SK-N-MC (cell line): ENCODE data around the gene BBLN.
"Not testable (repeated sequence)": the region's sequence is repeated elsewhere in the genome, so short reads cannot be mapped to it uniquely, and the experiment has no call there.

Source experiments
- DNase-seq: peaks from one replicate; pipeline ENCODE4 v3.0.0-alpha.2; 2011; ENCODE audit warnings: low read depth, low spot score
- H3K27ac ChIP-seq: fragments of 200-600 bp; sonication (generic); 2 replicates; pipeline ENCODE4 v1.5.1; 2016; ENCODE audit warnings: mixed run types
- H3K36me3 ChIP-seq: fragments of 200-600 bp; sonication (generic); 2 replicates; pipeline ENCODE4 v1.6.1; 2017; ENCODE audit warnings: antibody characterized with exemption, low read length, mixed read lengths; ENCODE audit not compliant: insufficient read depth
- H3K4me3 ChIP-seq: fragments of 200-600 bp; sonication (generic); 2 replicates; pipeline ENCODE4 v1.5.1; 2016
- H3K9ac ChIP-seq: fragments of 200-600 bp; sonication (generic); 2 replicates; pipeline ENCODE4 v1.8.0; 2017; ENCODE audit warnings: mixed run types, mixed read lengths; ENCODE audit not compliant: insufficient read length
- H3K9me3 ChIP-seq: fragments of 200-600 bp; sonication (generic); 2 replicates; pipeline ENCODE4 v1.6.1; 2017; ENCODE audit warnings: low read depth, mild to moderate bottlenecking, antibody characterized with exemption, low read length, moderate library complexity, mixed read lengths
- EZH2 ChIP-seq: fragments of 200-600 bp; sonication (generic); IDR thresholded peaks from one replicate; pipeline ENCODE4 v1.6.1; 2017; ENCODE audit warnings: antibody characterized with exemption
- FOXP2 ChIP-seq: optimal IDR thresholded peaks from 2 replicates; pipeline ENCODE3; 2011; ENCODE audit warnings: mild to moderate bottlenecking, moderate library complexity; ENCODE audit not compliant: insufficient read depth; ENCODE audit errors: extremely low read length, control extremely low read depth
- POLR2AphosphoS5 ChIP-seq: IDR thresholded peaks from 2 replicates; pipeline ENCODE4 v1.6.1; 2012; ENCODE audit warnings: mild to moderate bottlenecking, low read depth, low read length, borderline replicate concordance

The BBLN gene

GRCh38 chr9:128132139-128132538, 27.9 kb upstream of the BBLN start:
- not testable (repeated sequence) for DNase-seq, H3K9ac ChIP-seq, H3K9me3 ChIP-seq, H3K36me3 ChIP-seq
- peak overlapping the region; percentile 40 for H3K4me3 ChIP-seq
- H3K27ac ChIP-seq = peak overlapping the region; percentile 31; the same call in 1 of the 2 replicates

GRCh38 chr9:128135561-128135960, 24.5 kb upstream of the BBLN start:
- H3K4me3 ChIP-seq, H3K9me3 ChIP-seq, DNase-seq, H3K36me3 ChIP-seq, H3K27ac ChIP-seq, H3K9ac ChIP-seq: not testable (repeated sequence)

GRCh38 chr9:128136816-128137793, 23.0 kb upstream of the BBLN start:
- Histone ChIP-seq H3K9ac (no peak overlapping the region), H3K36me3 (no peaks in the 10 kb centered on the region), H3K9me3 (no peaks in the 10 kb centered on the region), H3K27ac (no peak overlapping the region), H3K4me3 (no peak overlapping the region)
- DNase-seq = no peak
- TF ChIP-seq FOXP2 (no peak), POLR2AphosphoS5 (no peak), EZH2 (no peak)

GRCh38 chr9:128138001-128138400, 22.1 kb upstream of the BBLN start:
- TF ChIP-seq EZH2 (no peak), POLR2AphosphoS5 (no peak), FOXP2 (no peak)
- Histone ChIP-seq H3K36me3 (no peaks in the 10 kb centered on the region), H3K9ac (no peak overlapping the region), H3K27ac (no peak overlapping the region), H3K4me3 (no peak overlapping the region), H3K9me3 (no peaks in the 10 kb centered on the region)
- no peak for DNase-seq

GRCh38 chr9:128139621-128140020, 20.4 kb upstream of the BBLN start:
- Histone ChIP-seq H3K9ac (no peak overlapping the region), H3K36me3 (no peaks in the 10 kb centered on the region), H3K4me3 (no peak overlapping the region), H3K27ac (no peak overlapping the region), H3K9me3 (no peaks in the 10 kb centered on the region)
- no peak for TF ChIP-seq FOXP2
- no peak for TF ChIP-seq EZH2
- no peak for TF ChIP-seq POLR2AphosphoS5
- no peak for DNase-seq

GRCh38 chr9:128141604-128142003, 18.5 kb upstream of the BBLN start:
- Histone ChIP-seq H3K9ac (no peak overlapping the region), H3K4me3 (no peak overlapping the region), H3K36me3 (no peaks in the 10 kb centered on the region), H3K27ac (no peak overlapping the region), H3K9me3 (no peaks in the 10 kb centered on the region)
- no peak for TF ChIP-seq FOXP2
- no peak for DNase-seq

- no peak for DNase-seq
- no peak overlapping the region for H3K27ac ChIP-seq
- no peak for TF ChIP-seq EZH2
- no peak for TF ChIP-seq POLR2AphosphoS5
- no peak for TF ChIP-seq FOXP2
- H3K4me3 ChIP-seq = no peak overlapping the region
- H3K9me3 ChIP-seq = no peaks in the 10 kb centered on the region
- no peak overlapping the region for H3K9ac ChIP-seq
- no peaks in the 10 kb centered on the region for H3K36me3 ChIP-seq
These were observed 18.0 kb upstream of the BBLN start for GRCh38 chr9:128142061-128142460.

GRCh38 chr9:128142596-128142995, 17.5 kb upstream of the BBLN start:
- TF ChIP-seq FOXP2 (no peak), EZH2 (no peak), POLR2AphosphoS5 (no peak)
- Histone ChIP-seq H3K27ac (no peak overlapping the region), H3K36me3 (no peaks in the 10 kb centered on the region), H3K9me3 (no peaks in the 10 kb centered on the region), H3K4me3 (no peak overlapping the region), H3K9ac (no peak overlapping the region)
- no peak for DNase-seq

GRCh38 chr9:128143525-128144238, 16.4 kb upstream of the BBLN start:
- Histone ChIP-seq H3K4me3 (no peak overlapping the region), H3K9me3 (no peaks in the 10 kb centered on the region), H3K36me3 (no peaks in the 10 kb centered on the region), H3K27ac (no peak overlapping the region), H3K9ac (no peak overlapping the region)
- no peak for DNase-seq
- TF ChIP-seq FOXP2 = no peak
- TF ChIP-seq EZH2 = no peak
- TF ChIP-seq POLR2AphosphoS5 = no peak
